Coronary artery (tissue), 2 donors: ENCODE measurements around the gene GCNA.
"Not testable (repeated sequence)": the region's sequence is repeated elsewhere in the genome, so short reads cannot be mapped to it uniquely, and the experiment has no call there.

Experiments
- DNase-seq: peaks from one replicate; pipeline ENCODE4 v3.0.0-alpha.2; 2017; ENCODE audit warnings: low spot score
- H3K27ac ChIP-seq, 2 donors: fragments of 200-600 bp; sonication (generic); one replicate each; pipeline ENCODE4 v1.5.1; 2016 to 2019
- H3K4me3 ChIP-seq: fragments of 200-600 bp; sonication (generic); 2 replicates; pipeline ENCODE4 v1.5.1; 2016; ENCODE audit warnings: mild to moderate bottlenecking, moderate library complexity
- TF ChIP-seq, protein P1 (sequence below): fragments of 200-600 bp; sonication (generic); IDR thresholded peaks from one replicate; pipeline ENCODE4 v1.5.1; 2019; ENCODE audit warnings: antibody characterized with exemption

The GCNA gene

DNA sequence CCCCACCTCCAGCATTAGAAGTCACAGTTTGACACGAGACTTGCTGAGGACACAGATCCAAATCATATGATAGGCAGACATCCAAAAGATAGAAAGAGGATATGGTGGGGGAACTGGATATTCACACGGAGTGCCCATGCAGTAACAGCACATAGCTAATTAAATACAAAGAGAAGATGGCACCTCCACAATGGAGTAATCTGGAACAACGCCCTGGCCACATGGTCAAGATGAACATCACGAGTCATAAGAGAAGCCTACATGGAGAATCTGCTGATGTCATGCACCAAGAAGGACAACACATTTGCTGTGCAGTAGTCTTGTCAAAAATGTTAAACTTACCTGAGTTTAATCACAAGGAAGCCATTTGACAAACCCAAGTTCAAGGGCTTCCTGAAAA lies 79.0 kb downstream of the GCNA start:
- TF ChIP-seq, protein P1, sequence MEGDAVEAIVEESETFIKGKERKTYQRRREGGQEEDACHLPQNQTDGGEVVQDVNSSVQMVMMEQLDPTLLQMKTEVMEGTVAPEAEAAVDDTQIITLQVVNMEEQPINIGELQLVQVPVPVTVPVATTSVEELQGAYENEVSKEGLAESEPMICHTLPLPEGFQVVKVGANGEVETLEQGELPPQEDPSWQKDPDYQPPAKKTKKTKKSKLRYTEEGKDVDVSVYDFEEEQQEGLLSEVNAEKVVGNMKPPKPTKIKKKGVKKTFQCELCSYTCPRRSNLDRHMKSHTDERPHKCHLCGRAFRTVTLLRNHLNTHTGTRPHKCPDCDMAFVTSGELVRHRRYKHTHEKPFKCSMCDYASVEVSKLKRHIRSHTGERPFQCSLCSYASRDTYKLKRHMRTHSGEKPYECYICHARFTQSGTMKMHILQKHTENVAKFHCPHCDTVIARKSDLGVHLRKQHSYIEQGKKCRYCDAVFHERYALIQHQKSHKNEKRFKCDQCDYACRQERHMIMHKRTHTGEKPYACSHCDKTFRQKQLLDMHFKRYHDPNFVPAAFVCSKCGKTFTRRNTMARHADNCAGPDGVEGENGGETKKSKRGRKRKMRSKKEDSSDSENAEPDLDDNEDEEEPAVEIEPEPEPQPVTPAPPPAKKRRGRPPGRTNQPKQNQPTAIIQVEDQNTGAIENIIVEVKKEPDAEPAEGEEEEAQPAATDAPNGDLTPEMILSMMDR: no peak
- no peak overlapping the region for H3K4me3 ChIP-seq
- H3K27ac ChIP-seq: no peak overlapping the region
- no peak for DNase-seq

DNA sequence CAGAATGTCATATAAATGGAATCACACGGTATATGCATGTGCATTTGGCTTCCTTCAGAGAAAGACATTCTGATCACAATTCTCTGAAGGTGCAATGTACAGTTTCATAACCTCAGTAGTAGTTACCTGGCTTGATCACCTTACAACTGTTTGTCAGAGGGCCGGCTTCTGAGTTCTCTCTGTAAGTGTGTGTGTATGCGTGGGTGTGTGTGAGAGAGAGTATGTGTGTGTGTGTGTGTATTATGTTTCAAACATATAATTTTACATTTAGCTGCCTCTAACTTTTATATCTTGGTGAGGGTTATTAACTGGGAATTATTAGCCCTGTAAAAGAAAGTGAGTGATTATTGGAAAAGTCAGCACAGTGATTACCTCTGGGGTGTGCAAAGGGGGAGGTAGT lies 81.1 kb downstream of the GCNA start:
- Histone ChIP-seq H3K4me3 (no peak overlapping the region), H3K27ac (no peak overlapping the region)
- TF ChIP-seq, protein P1: no peak
- no peak for DNase-seq

DNA sequence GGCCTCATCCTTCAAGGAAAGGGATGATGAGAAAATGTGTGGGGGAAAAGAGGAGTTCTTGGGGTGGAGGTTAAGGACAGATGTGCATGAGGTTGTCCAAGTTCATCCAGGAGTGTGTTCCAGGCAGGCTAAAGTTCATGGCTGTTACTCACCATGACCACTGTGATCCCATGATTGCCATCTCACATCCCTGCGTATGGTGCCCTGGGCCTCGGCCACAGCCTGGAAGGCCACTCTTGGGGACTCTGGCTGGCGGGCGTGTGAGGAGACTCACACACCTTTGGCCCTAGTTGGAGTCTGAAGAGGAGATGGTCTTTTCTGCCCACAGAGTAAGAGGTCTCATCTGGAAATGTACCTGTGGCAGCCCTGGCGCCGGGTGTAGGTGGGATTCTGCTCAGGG lies 81.7 kb downstream of the GCNA start:
- TF ChIP-seq, protein P1: no peak
- Histone ChIP-seq H3K27ac (no peak overlapping the region), H3K4me3 (no peak overlapping the region)
- DNase-seq: no peak

DNA sequence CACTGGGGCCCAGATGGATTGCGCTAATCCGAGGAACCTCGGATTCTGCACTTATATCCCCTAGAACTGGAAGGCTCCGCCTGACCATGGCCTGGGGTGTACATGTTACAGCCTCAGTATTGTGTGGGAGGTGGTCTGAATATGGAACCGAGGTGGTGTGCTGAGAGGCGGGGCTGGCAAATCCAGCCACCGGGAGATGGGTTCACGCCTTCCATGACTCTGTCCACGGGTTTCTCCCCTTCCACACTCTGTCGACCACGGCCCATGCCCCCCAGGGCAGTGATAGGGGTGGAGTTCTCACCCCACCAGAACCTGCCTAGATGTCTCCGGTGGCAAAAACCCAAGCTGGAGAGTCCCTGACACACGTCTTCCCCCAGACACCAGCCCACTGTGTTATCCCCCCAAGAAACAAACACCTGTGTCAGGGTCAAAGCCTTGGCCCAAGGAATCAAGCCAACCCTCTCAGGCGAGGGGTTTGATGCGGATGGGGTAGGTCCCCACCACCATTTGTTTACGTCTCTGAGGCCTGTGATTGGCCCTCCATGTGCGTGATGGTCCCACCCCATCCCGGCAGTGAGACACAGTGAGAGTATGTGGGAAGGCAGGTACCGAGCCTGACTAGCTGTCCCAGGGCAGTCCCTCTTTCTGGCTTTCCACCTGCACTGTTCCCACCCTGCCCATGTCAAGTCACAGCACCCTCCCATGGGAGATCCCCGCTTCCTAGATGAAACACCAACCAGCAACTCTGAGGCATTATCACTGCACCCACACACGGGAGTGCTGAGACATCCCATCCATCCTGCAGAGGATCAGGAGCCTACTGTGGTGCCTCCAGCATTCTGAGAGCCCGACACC lies 82.6 kb downstream of the GCNA start:
- TF ChIP-seq, protein P1: no peak
- Histone ChIP-seq H3K4me3 (no peak overlapping the region), H3K27ac (no peak overlapping the region)
- no peak for DNase-seq

DNA sequence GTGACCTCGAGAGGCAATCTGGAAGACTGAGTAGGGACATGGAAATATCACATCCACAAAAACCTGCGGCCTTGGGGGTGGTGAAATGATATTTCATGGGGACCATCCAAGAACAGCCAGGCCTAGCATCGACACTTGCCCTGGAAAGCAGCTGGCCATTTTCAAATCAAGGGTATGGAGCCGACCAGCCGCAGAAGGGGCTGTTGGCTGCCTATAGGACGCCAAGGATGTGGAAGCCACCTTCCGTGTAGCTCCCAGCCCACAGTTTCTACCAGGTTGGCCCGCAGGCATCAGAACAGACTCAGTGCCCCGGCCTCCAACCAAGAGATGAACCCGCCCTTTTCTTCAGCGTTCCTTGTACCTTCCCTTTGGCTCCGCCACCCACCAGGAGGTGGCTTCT lies 83.7 kb downstream of the GCNA start:
- H3K4me3 ChIP-seq: no peak overlapping the region
- no peak for DNase-seq
- H3K27ac ChIP-seq: no peak overlapping the region
- TF ChIP-seq, protein P1: no peak

DNA sequence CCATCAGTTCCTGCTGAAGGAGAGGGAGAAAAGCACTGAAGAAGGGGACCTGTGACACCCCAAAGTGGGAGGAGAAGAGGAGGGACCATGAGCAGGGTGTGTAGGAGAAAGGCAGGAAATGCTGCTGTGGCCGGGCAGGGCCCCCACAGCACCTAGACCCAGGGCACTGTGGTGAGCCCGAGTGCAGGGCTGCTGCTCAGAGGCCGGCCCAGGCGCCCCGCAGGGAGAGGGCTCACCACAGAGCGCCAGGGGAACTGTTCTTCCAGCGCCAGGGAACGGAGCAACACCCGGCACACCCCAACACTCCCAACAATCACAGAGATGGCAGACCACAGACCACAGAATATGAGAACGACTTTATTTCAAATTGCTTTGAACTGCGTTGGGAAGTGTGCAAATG lies 84.4 kb downstream of the GCNA start:
- not testable (repeated sequence) for DNase-seq, H3K27ac ChIP-seq, H3K4me3 ChIP-seq
